GM19238 (cell line): ENCODE results near the gene AMBP.

Experiments
- DNase-seq: peaks from one replicate; pipeline ENCODE4 v3.0.0; 2011; ENCODE audit warnings: low spot score; ENCODE audit not compliant: insufficient read length

Gene AMBP

DNA sequence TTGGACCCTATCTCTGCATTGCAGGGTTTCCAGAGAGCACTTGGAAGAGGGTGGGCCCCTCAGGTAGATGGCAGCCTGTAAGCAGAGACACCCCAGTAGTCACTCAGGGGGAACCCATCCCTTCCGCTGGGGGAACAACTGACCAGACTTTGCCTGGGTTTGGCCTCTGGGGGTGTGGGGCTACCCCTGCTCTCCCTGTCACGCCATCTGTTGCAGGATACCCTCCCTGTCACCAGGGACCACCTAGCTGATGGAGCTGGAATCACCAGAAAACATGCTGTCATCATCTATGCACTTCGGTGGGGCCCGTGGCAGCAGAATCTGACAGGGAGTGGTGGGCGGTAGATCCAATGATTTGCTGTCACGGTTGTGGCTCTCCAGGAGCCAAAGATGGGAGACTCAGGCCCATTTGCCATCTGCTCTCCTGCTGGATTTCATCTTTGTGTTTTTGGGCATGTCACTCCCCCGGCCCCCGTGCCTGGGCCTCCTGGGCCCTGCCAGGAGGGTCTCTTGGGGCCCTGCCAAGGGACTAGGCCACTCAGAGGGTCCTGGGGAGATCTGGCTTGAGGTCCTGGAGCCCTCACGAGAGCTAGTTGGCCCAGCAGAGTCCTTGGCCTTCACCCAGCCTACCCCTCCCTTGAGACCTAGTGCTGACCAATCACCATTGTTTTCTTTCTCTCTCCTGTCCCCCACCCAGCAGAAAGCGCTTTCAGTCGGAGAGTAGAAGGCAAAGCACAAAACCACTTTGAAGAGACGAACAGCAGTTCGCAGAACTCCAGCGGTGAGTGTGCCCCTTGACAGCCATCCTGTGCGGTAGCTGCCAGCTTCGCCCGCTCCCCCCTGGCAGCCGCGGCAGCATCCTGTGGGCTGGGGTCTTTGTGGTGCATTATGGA, 45.9 kb downstream of the AMBP start:
- no peak for DNase-seq

DNA sequence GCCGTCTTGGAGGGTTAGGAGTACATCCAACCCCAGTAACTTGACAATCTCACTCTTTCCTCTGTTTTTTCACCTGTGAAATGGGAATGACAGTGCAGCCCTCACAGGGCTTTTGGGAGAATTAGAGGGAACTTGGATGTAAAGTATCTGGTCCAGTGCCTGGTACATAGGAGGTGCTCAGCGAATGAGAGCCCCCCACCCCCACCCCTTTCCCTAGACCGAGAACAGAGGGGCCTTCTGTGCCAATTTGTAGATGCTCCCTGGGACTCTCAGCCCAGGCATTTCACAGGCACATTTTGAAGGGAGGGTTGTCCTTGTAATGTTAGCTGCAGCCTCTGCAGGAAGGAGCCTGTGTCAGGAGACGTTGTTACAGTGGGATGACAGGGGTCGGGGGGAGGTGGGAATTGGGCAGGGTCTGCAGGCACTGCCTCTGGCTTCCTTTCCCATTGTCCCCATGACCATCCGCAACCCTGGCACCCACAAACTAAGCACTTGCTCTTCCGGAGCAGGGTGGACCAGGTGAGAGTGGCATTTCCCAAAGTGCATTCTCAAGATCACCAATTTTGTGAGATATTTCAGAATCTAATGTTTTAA, 47.0 kb downstream of the AMBP start:
- no peak for DNase-seq

DNA sequence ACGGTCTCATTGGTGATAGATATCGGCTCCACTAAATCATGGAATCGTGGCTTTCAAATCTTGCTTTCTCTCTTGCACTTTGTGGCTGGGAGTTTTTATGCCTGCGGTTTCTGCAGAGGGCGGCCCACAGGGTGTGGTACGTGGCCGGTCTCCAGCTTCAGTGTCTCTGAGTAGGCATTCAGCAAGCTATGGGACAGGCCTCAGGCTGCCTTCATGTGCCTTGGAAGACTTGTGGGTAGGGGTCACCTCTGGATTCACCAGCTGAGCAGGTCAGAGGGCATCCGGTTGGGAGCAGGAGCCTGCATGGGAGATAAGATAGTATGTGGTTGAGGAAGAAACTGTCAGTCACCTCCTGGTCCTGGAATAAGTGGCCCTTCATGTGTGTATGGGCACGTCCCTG, 47.7 kb downstream of the AMBP start:
- no peak for DNase-seq

DNA sequence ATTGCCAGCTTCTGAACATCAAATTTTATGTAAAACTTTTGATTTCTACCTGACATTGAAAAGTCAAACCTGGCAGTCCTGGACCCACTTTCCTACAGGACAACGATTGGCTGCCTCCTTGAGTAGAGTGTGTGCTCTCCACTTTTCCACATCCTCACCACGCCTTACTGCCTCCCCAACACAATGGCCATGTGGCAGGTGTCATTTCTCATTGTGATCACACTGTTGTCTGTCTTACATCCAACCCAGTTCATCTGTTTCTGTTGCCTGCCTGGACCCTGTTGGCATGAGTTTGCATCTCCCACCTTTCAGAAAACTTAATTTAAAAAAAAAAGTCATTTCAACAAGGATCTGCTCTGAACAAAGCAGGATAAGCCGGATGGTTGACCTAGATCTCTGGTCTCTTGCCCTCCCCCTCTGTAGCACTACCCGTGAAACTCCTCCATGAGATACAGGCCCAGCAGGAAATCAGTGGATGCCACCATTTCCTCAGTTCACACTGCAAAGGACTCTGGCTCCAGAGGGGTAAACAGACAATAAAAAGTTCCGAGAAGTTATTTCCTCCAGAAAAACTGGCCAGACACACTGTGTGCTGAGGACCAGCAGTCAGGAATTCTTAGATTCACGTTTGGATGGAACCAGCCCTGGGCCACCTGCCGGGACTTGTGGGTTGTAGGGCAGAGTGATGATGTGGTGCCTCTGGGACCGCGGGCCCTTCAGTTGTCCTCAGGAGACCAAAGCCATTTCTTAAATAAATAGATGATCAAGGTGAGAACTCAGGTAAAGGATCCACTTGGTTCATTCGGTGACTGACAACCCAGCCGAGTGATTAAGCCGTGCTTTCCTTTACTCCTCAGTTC, 48.6 kb downstream of the AMBP start:
- DNase-seq, result no peak

DNA sequence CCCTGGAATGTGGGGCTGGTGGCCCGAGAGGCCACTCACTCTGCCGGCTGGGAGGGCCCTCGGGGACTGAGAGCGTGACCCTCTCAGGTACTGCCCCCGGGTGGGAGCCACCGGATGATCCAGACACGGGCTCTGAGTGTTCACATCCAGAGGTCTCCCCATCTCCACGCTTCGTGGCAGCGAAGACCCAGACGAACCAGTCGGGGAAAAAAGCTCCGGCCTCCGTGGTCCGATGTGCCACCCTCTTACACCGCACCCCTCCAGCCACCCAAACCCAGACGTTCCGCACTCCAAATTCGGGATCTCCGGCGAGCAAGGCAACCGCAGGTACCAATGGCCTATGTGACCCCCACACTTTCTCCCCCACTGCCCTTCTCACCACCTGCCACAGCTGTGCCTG, 49.5 kb downstream of the AMBP start:
- no peak for DNase-seq

DNA sequence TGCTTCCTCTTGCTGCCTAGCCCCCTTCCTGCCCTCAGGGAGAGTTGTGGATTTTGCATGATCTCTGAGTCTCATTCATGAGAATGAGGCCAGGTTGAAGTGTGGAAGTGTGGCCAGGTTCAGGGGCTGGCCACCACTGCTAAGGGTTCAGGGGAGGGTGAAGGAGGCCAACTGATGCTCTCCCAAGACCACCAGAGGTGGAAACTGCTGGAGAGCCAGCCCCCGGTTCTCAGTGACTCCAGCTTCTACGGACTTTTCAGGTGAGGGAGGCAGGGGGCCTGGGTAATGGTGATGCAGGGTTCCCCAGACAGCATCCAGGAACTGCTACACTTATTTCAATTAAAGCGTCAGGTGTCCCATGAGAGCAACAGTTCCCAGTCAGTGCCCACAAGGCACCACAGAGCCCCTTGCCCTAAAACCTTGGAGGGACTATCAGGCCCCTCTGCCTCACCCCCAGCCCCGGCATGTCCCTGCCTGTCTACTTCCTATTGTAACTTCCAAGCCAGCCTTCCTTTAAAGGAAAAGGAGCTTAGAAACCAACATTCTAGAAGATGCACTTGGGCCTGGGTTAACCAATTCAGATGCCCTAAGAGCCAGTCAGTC, 50.1 kb downstream of the AMBP start:
- DNase-seq, result no peak

DNA sequence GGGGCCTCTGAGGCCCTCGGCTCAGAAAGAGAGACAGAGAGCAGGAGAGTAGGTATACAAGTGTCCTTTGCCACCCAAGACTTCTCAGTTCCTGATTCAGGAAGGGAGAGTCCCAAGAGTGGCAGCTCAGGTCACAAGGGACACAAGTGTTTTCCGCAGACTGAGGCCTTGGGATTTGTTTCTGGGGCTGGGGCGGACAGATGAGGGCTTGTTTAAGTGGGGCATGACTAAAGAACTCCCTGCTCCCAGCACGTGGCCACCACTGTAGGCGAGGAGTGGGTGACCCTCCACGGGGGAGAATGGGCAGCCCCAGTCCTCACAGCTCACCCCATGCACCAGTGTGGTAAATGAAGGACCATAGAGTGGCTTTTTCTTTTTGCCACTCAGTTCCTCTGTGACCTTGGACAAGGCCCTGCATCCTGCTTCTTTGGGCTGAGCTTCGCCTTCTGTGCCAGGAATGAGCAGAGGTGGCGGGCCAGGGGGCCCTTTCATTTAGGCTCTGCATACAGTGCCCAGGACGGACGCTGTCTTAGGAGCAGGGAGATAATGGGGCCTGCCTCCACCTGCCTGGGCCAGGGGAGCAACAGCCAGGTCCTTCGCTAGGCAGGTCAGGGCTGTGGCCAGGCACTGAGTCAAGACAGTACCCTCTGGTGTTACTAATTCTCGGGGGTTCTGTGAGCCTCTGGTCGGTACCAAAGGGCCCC, 50.8 kb downstream of the AMBP start:
- DNase-seq, result no peak

DNA sequence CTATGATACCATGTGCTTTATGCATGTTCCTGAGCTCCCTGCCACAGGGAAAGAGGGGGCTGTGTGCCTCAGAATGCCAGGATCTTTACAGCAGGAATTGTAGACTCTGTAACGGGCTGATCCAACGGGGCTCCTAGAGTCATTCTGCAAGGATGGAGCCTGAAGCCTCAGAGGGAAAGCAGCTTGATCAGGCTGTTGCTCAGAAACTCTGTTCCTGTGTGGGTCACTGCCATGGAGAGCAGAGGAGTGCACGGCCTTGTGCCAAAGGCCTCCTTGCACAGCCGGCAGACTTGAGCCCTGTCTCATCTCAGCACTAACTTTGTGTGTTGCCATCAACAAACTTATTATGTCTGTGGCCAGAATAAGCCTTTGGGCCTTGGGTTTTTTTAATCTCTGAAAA, 51.8 kb downstream of the AMBP start:
- no peak for DNase-seq

DNA sequence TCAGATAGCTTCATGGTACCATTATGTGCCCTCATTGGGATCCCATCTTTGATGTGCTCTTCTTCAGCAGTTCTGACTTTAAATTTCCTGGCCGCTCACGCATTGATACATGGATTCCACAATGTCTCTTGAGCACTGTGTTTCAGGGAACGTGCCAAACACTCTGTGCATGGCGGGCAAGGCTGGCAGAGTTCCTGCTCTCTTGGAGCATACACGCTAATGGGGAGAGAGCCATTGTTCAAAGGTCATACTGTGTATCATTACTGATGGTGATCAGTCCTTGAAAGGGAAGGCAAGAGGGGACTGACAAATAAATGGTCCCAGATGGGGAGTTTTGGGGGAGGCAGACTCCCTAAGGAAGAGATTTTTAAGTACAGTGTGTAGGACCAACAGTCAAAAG, 52.3 kb downstream of the AMBP start:
- no peak for DNase-seq

DNA sequence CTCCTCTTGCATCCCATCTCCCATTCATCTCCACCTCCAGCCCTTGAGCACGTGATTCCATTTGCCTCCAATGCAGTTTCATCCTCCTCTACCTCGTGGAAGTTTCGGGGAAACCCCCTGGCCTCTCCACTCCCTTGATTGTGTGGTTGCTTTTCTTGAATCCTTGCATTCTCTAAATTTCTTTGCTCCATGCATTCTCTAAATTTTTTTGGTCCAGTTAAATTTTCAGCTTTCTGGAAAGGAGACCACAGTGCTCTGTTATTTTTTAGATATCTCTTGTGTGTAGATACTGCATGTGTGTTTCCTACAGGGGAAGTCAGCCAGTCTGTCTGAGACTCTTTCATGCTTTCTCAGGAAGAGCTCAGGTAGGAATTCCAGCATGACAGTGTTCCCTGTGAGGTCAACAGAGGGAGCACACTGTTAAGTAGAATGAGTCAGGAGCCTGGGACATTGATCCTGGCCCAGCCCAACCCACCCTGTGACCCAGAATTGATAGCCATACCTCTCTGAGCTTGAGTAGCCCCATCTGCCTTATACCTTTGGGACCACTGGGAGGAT, 52.8 kb downstream of the AMBP start:
- DNase-seq, result no peak

DNA sequence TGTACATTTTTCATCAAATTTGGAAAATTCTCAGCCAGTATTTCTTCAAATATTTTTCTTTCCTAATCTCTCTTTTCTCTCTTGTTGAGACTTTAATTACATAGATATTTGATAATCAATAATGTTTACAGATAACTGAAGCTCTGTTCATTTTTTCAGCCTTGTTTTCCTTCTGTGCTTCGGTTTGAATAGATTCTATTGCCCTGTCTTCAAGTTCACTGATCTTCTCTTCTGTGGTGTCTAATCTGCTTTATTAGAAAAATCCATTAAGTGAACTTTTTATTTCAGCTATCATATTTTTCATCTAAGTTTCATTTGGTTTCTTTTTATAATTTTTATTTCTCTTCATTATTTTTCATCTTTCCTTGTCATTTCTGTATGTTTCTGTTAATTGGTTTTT, 54.1 kb downstream of the AMBP start:
- no peak for DNase-seq

DNA sequence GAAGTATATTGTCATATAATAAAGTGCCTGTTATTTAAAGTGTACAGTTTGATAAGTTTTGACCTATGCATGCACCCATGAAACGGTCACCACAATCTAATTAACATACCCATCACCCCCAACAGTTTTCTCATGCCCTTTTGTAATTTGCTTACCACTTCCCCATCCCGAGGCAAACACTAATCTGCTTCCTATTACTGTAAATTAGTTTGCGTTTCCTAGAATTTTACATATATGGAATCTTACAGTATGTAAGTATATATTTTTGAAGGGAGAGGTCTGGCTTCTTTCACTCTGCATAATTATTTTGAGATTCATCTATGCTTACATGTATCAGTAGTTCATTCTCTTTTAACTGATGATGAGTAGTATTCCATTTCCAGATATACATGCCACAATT, 56.5 kb downstream of the AMBP start:
- DNase-seq, result no peak

DNA sequence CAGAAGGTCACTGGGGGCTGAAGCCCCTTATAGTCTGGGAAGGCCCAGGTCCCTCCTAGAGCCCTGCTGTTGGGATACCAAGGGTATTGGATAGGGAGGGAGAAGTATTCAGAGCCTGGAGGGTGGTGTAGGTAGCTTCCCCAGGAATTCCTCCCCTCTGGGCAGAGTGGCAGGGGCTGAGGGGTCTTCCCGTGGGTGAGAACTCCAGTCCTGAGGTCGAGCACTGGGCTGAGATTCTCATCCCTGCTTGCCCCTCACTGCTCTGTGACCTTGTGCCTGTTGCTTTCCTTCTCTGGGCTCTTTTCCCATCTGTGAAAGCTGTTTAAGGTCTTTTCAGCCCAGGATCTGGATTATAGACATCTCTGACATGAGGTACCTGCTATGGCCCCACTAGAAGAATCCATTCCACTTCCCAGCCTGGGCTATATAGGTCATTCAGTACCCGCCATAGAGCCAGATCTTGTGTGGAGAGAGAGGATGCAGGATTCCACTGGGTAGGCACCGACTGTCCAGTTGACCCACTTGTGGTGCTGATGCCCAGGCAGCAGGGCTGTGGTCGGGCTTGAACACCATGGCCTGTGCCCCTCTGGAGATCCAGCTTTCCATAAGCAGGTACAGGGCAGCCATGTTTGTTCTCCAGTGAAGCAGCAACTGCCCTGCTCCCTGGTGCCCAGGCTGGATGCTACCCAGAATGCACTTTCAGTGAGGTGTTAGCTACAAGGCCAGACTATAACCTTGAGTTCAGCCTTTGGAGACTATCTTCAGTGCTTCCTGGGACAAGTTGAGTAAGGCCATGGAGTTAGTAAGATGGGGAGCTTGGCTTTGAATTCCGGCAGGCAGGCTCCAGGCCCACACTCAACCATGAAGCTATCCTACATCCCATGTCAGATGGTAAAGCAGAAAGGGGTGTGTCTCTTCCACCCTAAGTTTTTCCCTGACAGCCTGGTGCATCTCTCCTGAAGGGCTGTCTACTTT, 60.1 kb downstream of the AMBP start:
- no peak for DNase-seq

DNA sequence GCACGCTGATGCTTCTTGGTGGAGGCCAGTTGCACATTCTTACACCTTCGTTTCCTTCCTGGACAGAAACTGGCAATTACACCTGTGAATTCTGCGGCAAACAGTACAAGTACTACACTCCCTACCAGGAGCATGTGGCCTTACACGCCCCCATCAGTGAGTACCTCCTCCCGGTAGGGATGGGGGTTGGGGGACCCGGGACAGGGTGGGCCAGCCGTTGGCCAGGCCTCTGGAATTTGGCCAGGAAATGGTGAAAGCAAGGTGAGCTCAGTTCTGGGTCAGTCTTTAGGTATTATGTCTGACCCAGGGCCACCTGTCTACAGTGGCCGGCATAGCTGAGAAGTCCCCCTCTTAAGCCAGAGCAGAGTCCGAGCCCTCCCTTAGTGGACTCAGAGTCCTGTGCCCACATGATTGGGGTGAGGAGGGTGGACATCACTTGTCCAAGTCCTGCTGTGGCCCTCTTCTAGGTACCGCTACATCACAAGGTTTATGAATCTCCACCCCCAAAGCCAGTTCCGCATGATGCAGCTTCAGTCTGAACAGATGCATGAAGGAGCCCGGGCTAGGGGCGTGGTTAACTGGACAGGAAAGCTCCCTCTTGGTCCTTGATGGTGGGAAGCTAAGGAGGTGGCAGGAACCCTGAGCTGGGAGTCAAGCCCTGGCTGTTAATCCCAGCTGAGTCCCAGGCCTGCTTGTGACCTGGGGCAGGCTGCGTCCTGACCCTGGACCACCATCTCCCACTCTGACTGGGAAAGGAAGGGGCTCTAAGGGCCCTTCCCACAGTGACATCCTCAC, 61.3 kb downstream of the AMBP start:
- no peak for DNase-seq

DNA sequence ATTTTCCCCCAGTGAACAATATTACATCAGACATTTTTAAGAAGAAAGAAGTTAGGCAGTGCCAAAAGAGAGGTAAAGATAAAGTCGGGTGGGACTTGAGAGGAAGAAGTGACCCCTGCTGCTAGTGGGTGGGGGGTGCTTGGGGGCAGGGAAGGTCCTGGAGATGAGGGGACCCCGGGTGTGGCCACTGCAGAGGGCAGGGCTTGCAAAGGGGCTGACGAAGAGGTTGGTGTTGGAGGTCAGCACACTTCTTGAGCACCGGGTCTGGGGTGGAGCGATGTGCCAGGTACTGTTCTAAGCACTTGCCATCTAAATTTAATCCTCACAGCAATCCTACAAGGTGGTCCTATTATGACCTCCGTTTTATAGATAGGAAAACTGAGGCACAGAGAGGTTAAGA, 62.0 kb downstream of the AMBP start:
- DNase-seq, result no peak

DNA sequence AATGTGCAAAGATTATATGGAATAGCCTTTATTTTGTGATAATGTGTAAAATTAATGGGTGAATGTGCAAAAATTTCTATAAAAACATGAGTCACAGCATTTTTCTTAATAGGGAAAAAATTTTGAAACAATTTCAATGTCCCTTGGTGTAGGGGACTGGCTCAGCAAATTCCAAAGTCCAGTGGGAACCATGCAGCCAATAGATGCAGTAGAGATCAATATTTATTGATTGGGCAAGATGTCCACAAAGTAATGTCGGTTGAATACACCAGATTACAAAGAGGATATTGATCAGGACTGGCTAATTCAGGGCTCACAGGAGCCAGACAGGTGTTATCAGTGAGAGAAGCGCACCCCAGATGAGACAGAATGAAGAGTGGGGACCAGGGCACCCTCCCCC, 62.5 kb downstream of the AMBP start:
- no peak for DNase-seq

DNA sequence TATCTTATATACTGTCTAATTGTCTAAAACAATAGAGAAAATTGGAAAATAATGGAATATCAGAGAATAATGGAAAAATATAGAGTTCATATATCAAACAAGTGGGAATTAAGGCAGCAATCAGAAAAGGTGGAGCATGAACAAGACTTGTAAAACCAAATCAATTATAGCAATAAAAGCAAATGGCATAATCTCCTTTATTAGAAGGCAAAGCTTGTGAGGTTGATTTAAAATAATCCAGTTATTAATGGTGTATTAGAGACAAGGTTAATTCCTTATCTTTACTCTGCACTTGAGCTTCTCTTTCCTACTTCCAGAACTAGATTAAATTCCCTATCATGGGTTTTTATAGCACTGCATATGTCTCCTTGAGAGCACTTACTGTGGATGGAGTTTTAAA, 64.1 kb downstream of the AMBP start:
- DNase-seq, result no peak

DNA sequence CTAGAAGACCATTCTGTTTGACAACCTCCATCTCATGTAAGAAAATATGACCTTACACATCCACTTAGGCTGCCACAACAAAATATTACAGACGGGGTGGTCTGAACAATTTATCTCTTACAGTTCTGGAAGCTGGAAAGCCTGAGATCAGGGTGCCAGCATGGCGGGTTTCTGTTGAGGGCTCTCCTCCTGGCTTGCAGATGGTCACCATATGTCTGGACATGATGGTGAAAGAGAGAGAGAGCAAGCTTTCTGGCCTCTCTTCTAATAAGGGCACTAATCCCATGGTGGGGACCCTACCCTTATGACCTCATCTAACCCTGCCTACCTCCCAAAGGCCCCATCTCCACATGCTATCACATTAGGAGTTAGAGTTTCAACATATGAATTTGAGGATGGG, 66.0 kb downstream of the AMBP start:
- DNase-seq, result no peak

DNA sequence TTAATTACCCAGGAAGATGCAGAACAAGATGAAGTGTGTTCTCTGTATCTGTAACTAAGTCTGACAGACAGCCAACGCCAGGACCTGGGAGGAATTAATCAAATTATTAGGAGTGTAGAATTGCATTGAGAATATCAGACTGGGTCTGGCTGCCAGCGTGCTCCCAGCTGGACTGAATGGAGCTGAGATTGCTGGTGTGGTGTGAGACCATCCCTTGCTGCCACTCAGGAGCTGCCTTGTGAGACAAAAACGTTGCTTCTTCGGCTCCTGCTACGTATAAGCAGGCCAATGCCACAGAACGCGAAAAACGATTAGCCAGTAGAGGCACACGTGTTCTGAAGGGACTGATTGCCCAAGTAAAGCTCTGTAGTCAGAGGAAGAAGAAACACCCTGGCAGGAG, 66.8 kb downstream of the AMBP start:
- DNase-seq, result no peak
